ENCODE data around the gene ARMC5. TPM values are rescaled to one million over a fixed set of nuclear protein-coding genes. Genes with fewer than 3 reads are reported as not detected.

The ARMC5 gene
- total and polyA plus RNA-seq, 10 of the 15 experiments (the other 5 are each of a cell fraction or from before 2014, with no cell fraction given), result 0.06 to 13.2 (median 5.6) TPM

- Histone ChIP-seq H3K9me3 (replicated peaks; ENCODE audit: control insufficient read depth, insufficient read depth, low read length) (no peaks in the 10 kb centered on the region; the same call in 2 of the 3 replicates), H3K4me2 (ENCODE audit: control insufficient read depth, insufficient read depth) (no peak overlapping the region), H3K27ac (ENCODE audit: control insufficient read depth, insufficient read depth) (no peak overlapping the region), H3K9ac (ENCODE audit: control insufficient read depth, insufficient read depth, low read length) (no peak overlapping the region), H2AFZ (ENCODE audit: control insufficient read depth, low read depth, low read length) (no peak overlapping the region), H3K36me3 (ENCODE audit: control insufficient read depth in 2 of 2, insufficient read depth in 2 of 2, low read length in 1 of 2) (no peaks in the 10 kb centered on the region), H4K20me1 (ENCODE audit: control insufficient read depth, insufficient read depth) (no peaks in the 10 kb centered on the region), H3K4me1 (ENCODE audit: control insufficient read depth, insufficient read depth, low read length) (no peaks in the 10 kb centered on the region), H3K79me2 (ENCODE audit: control insufficient read depth, insufficient read depth, low read length) (no peaks in the 10 kb centered on the region), H3K4me3 (no peak overlapping the region), H3K27me3 (replicated peaks in 1 of 2; ENCODE audit: control insufficient read depth in 2 of 2, insufficient read depth in 2 of 2, low read length in 1 of 2) (no peaks in the 10 kb centered on the region)
- DNase-seq (ENCODE audit: low read depth, low spot score), result no peak
- no peak for FAIRE-seq
- intact Hi-C loops (cut with micrococcal nuclease; ENCODE audit: unreplicated experiment) (no loop called here), in situ Hi-C loops (cut with MboI) (loop anchor here (25.0 kb wide), 1 partner anchor 442 kb away; the partner anchor contains the start of gene HSD3B7)
- RAD21 ChIA-PET (ENCODE audit: unreplicated experiment), result interaction anchor here (0.6 to 3.2 kb wide), 3 partner anchors 10 to 44 kb away, joined by 3 to 20 read pairs (median 5); partner anchors contain the start of gene ZNF843
- WGBS (ENCODE audit: insufficient coverage, insufficient replicate concordance, low lambda C conversion rate, missing lambda C conversion rate), result 0% methylated on average over 1 of the region's 1 CpG
- BruUV-seq (replicated peaks), result no TSS peak
- CTCF ChIA-PET, result interaction anchor here (0.8 to 4.8 kb wide), 10 partner anchors 8 to 487 kb away, joined by 3 to 20 read pairs (median 3); no protein-coding TSS in a partner anchor
- peak; percentile 25; the same call in 2 of the 3 replicates for ATAC-seq
- POLR2A ChIA-PET, result interaction anchor here (1.2 to 1.8 kb wide), 2 partner anchors 9 to 23 kb away, joined by 4 to 5 read pairs; no protein-coding TSS in a partner anchor
- TF ChIP-seq ELK1 (IDR thresholded peaks at IDR 0.05; ENCODE audit: low read depth, low read length) (no peak), E2F4 (IDR thresholded peaks at IDR 0.05; ENCODE audit: low read depth, low read length) (no peak), PKNOX1 (IDR thresholded peaks at IDR 0.05) (no peak), TCF12 (IDR thresholded peaks at IDR 0.05; ENCODE audit: low read depth, low read length) (no peak), RB1 (IDR thresholded peaks at IDR 0.05; ENCODE audit: borderline replicate concordance) (no peak), RBBP5 (conservative IDR thresholded peaks at IDR 0.05) (no peak)
- SMC1A ChIA-PET (ENCODE audit: uncharacterized antibody, unreplicated experiment), result interaction anchor here (1.0 to 5.2 kb wide), 7 partner anchors 9 to 53 kb away, joined by 3 to 31 read pairs (median 6); partner anchors contain the start of gene ZNF843
Measured at GRCh38 chr16:31429314-31429713, 30.0 kb upstream of the ARMC5 start.

All from GM12878 (cell line).